GM21529 (cell line): ENCODE data around the gene KANSL3.

Experiments
- ATAC-seq: cut with Tn5 transposase; IDR thresholded peaks from one replicate; pipeline ENCODE4 v1.9.1; 2021; ENCODE audit not compliant: unreplicated experiment

The KANSL3 gene

DNA sequence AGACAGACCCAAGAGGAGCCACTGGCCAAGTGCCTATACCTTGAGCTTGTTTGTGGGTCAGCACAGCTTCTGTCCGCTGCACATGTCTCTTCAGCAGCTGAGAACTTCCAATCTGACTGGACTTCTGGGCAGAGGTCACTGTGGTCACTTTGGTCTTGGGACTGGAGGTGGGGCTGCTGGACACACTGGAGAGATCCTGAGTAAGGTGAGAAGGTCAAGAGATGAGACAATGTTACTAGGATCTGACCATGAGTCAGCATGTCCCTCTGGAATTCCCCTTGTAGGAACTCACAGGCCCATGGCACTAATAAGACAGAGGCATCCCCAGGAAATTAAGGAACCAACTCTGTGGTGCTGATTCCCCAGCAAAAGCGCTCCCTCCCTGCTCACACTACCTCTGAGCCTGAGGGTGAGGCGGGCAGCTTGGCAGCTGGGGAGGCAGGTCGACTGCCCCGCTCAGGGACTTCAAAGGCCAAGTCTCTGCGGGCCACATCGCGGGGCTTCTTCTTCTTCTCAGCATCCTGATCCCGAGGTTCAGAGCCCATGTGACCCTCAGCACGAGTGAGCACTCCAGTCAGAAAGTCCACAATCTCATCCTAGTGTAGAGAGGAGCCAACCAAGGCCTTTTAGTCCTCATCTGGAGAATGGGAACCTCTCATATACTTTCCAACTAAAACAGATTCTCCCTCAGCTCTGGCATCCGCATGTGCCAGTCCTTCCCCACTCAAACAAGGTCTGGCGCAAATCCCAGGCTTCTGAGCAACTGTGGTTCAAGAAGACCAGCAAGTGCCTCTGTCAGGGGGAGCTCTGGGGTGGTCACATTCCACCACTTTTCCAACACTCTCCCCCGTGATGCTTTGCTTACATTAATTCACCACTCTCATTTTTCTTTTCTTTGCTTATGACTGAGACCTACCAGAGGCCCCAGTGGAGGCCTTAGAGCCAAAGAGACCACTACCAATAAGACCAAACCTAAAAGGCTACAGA, 29.4 kb downstream of the KANSL3 start:
- no peak for ATAC-seq

DNA sequence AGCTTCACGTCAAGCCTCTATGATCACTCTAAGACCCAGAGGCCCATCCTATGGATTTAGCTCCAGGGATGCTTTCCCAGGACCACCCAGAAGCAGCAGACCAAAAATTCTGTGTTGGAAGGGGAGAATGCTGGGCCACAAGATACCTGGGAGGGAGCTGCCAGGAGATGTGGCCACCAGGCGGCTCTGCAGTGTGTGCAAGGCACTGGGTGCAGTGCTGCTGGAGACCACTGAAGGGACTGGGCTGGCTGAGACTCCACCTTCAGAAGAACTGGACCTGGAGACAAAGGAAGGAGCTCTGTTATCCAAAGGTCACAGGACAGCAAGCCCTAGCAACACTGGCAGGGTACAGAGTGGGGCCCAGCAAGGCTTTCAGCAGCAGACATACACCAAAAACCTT, 34.0 kb downstream of the KANSL3 start:
- ATAC-seq = no peak

DNA sequence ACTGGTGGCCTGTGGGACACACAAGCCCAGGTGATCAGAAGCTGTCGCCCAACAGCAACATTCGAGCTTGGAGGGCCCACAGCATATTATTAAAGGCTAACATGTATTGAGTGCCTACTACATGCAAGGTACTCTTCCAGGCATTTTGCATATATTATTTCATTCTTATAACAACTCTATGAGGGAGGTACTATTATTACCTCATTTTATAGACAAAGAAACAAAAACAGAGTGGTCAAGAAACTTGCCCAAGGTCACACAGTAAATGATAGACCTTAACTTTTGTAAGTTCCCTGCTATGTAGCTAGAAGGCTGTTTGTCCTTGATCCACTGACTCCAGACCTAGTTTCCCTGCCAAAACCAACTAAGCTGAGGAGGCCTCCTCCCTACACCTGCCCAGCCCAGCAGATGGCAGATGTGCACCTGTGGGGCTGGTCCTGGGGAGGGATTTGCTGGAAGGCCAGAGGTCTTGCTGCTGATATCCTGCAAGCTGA, 35.7 kb downstream of the KANSL3 start:
- ATAC-seq = no peak

DNA sequence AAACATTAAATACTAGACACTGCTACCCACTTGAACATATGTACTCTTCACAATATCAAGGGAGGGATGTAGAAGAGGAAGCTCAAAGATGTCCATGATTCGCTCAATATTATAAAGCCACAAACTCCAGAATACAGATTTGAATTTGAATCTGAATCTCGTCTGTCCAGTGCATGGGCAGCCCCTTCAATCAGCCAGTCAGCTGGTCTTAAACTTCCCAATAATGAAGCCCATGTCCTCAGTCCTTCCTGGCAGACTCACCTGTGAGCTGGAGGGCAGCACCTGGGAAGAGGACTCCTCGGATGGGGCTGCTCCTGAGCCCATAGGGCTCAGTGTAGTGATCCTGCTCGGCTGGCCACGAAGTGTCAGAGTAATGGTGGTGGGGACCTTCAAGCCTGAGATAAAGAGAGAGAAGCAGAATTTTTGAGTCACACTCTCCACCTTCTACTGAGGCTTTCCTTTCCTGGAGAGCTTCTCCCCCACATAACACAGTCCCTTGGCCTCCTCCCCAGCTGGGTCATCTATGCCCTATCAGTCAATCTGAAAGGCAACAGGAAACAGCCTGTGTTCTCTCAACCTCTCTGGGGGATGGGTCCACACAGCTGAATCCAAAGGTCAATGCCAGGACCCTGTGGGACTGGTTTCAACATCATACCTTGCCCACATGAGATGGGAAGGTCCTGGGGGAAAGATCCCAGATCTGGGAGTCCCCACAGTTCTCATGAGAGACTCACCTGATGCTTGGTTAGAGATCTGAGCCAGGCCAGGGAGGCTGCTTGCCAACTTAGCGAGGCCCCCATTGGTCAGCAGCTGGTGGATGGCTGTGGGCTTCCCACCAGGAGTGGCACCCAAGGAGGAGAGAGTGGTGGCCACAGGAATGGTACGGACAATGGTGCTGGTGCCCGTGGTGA, 36.5 kb downstream of the KANSL3 start:
- no peak for ATAC-seq

DNA sequence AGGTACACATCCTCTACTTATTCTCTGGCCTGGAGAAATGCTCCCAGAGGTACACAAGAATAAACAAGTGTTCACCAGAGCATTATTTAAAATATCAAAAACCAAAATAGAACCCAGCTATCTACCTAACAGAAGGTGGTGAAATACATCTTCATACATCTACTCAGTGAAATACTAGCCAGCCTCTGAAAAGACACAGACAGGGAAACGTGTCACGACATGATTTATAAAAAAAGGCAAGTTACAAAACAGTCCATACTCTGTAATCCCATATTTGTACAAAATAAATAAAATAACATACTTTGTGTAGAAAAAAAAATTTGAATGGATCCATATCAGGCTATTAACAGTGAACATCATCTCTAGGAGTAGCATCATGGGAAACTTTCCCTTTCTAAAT, 38.2 kb downstream of the KANSL3 start:
- ATAC-seq = no peak

DNA sequence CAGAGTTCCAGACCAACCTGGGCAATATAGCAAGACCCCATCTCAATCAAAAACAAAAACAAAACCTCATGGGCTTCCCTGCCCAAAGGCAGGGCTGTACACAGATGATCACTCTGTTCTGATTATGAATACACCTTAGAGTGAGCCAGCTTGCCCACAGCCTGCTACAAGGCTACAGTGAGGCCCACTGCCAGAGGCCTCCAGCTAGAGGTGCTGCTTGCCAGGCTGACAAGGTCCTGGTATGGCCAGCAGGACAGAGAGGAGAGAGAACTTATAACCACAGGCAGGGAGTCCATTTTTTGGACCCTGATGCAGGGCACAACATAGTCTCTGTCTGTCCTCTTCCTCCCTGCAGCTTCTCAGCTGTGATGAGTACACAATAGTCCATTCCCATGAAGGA, 41.5 kb downstream of the KANSL3 start:
- no peak for ATAC-seq

DNA sequence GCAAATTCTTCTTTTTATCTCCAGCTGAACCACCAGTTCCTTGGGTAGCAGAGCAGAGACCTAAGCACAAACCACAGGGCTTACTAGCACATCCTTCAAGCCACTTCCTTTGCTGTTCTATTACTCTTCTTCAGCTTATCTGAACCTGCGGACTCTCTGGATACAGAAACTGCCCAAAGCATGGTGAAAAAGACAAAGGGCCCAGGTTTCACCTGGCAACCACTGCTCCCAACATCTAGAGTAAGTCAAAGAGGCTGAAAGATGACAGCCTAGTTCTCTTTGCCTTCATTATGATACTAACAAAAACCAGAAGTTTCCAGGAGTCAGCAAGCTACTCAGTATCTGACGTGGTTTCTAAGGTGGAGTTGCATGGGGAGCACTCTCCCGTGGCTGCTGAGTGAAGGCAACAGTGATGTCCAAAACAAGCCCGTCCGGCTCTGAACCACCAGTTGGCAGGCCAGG, 43.4 kb downstream of the KANSL3 start:
- ATAC-seq = no peak

DNA sequence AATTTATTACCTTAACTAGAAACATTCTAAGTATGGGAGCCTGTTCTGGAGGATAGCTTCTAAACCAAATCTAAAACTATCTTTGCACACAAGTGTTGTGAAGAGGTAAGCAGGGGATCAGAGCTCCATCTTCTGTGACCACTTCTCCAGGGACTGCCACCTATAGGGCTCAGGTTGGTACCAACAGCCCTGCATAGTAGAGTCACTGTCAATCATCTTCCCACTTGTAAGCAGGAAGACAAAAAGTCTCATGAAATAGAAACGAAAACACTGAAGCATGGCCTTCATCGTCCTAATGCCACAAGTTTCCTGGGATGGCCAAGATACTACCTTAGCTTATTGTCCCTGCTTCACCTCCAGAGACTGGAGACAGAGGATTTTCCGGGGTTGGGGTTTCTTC, 43.8 kb downstream of the KANSL3 start:
- no peak for ATAC-seq

DNA sequence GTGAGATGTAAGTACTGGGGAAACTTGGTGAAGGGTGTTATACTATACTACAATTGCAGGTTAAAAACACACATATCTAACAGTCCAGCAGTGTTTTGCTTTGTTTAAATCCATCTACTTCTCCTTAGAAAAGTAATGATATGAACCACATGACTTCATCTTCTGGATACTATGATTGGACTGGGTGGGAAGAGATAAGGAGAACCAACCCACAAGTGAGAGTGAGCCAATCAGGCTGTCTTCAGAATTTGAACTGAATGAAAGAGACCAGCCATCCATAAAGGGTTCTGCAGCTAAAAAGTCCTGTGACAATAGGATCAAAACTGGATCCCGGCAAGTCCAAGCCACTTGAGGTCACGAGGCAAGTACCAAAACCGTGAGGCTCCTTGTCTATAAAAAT, 46.6 kb downstream of the KANSL3 start:
- no peak for ATAC-seq

DNA sequence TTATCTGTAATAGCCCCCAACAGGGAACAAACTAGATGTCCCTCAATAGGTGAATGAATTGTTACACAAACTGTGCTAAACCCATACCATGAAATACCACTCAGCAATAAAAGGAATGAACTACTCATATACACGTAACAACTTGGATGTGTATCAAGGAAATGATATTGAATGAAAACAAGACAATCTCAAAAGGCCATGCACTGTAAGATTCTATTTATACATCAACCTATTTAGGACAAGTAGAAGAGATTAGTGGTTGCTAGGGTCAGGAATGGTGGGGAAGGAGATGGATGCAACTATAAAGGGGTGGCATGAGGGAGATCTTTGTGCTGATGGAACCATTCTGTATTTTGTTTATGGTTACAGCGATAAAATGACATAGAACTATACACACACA, 47.1 kb downstream of the KANSL3 start:
- ATAC-seq = no peak

DNA sequence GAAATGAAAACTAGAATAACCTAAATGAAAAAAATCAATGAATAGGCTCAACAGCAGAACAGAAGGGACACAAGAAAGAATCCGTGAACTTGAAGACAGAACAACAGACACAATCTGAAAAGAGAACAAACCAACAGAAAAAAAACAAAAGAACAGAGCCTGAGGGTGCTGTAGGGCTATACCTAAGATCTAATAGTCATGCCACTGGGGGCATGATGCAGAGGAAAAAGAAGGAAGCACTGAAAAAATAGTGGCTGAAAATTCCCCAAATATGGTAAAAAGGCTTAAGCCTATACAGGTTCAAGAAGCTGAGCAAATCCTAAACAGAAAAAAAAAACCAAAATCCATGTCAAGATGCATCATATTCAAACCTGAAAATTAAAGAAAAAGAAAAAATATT, 50.3 kb downstream of the KANSL3 start:
- no peak for ATAC-seq

DNA sequence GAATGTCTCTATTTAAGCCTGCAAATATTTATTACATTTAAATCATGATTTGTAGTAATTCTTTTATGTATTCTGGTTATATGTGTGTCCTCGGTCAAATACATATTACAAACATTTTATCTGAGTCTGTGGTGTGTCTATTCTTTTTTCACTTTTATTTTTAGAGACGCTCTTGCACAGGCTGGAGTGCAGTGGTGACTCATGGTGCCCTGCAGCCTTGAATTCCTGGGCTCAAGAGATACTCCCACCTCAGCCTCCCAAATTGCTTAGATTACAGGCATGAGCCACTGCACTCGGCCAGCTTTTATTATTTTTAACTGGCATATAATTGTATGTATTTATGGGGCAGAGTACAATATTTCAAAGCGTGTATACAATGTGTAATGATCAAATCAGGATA, 54.1 kb downstream of the KANSL3 start:
- no peak for ATAC-seq

DNA sequence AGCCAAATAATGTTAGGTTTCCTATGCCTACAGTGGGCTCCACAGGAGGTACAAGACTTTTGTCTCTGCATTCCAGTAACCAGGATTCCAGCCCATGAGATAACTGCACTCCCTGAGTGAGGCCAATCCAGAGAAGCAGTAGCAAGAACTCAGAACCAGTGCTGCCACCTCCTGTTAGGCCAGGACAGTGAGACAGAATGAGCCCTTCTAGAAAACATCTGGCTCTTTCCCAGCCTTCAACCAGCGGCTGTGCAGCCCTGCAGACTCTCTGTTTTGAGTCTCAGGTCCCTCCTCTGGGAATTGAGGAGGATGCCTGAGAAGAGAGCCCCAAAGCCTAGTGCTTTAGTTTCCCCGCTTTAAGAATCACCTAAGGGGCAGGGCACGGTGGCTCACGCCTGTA, 57.3 kb downstream of the KANSL3 start:
- ATAC-seq = no peak

DNA sequence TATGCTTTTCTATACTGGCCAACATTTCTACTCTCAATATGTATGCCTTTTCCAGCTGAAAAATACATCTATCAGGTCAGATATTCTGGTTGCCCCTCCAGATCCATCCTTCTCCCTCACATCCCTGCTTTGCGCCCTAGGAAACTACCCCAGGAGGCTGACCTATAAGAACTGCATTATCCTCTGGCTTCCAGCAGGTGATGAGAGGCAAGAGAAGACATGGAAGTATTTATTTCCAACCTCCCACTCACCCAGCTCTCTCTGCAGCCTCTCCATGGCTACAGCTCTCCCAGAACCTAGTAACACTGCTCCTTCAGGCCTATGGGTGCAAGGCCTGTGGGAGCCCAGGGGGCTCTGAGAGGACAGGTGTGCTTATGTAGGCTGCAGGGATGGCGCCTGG, 58.7 kb downstream of the KANSL3 start:
- no peak for ATAC-seq

DNA sequence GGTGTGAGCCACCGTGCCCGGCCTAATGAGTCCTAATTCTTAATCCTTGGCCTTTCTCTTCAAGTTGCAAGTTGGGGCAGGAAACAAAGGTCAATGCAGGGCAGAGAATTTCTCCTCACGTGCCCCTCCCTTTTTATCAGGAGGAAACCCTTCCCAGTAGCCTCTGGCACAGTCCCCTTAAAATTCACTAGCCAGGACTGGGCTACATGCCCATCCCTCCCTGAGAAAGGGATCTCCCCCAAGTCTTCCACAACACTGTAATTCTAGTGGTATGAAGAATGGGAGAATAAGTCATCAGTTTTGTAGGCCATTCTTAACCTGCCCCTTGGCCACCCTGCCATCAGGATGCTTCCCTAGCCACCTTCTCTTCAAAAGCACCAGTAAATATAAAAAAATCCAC, 59.4 kb downstream of the KANSL3 start:
- ATAC-seq = no peak

DNA sequence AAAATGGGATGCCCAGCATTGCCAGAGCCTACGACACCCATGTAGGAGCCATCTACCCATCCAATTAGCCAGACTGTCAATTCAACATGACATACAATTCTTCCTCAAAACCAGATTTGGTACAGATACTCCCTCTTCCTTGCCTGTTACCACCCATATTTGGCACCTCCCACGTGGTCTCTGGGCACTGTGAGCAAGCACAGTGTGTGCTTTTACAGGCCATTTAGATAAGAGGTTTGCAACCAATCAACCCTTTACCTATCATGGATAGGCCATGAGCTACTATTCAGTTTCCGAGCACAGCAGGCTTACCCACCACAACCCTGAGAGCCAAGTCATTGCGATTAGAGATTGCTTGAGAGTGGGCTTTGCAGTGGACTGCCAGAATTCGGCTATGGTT, 60.6 kb downstream of the KANSL3 start:
- ATAC-seq = no peak

DNA sequence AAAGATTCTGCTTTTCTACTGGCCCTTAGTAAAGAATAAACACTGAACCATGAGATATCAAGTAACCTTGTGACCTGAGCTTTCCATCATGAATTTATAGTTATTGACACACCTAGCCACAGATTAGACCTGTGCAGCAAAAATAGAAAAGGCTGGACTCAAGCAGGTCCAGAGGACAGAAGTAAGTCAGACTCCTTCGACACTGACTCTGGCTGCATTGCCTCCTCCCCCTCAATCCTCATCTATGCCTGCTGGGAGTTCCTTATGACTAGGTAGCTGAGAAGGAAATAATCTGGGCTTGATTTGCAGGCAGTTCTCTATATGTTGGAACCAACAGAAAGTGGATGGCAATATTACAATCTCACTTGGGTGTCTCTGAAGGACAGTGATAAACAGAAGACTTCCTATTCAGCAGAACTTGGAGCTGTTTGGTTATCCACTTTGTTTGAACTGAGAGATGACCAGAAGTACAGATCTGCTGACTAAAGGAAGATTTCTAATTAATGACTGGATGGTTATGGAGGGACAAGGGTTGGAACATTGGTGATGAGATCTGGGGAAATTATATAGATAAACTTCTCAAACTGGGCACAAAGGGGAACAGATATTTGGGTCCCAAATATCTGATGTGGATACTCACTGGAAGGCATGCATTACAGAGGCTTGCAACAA, 62.2 kb downstream of the KANSL3 start:
- no peak for ATAC-seq

DNA sequence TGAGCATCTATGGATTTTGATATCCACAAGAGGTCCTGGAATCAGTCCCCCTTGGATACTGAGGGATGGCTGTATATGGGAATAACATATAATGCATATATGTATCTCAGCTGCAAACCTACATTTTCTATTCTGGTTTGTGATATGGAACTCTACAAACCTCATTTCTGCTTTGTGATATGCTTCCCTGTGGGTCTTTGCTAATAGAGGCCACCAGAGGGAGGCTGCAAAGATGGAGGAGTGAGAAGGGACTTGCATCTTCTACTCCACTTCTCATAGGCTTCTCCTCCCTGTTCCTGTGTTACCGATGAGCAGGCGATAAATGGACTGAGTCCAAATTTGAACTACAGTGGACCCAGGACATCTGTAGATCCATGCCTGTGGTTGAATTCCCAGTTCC, 63.7 kb downstream of the KANSL3 start:
- no peak for ATAC-seq

DNA sequence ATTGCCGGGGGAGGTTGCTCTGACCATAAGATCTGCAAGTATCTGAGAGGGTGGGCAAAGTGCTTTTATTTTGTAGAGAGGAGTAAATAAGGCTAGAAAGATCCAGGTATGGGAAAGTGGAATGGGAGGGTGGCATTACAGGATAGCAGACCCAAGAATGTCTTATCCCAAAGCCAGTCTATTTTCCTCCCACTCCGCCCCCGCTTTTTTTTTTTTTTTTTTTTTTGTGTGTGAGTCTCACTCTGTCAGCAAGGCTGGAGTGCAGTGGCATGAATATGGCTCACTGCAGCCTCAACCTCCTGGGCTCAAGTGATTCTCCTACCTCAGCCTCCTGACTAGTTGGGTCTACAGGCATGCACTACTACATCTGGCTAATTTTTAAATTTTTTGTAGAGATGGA, 70.0 kb downstream of the KANSL3 start:
- no peak for ATAC-seq

DNA sequence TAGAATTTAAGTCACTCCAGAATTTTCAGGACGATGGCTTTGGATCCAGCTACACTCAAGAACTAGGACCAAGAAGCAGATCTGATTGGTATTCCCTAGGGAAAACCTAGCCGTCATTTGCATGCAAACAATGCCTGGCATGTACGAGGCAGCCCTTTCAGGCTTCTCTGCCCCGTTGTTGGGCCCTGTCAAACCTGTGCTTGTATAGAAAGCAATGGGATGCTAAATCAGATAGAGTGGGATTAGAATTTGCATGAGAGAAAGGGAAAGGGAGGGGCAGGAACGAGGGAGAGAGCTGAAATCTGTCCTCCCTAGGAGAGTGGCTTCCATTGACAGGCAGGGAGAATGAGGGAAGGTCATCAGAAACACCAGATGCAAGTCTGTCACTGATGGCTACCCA, 73.0 kb downstream of the KANSL3 start:
- ATAC-seq = no peak

DNA sequence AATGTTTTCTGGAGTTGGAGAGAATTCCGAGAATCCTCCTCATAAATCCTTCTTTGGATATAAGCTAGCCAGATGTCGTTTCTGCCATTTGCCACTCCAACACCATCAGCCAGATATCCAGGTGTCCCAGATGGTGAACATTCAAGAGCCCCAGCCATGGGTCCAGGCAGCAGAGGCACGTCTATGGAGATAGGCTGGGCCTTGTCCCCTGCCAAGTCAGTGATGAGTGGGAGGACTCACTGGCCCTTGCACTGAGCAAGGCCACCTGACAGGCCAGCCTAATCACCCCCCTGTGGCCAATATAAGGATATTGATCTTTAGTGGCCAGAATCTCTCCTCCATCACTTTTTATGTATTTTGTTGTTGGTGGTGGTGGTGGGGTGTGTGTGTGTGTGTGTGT, 73.5 kb downstream of the KANSL3 start:
- ATAC-seq = no peak
